ENCODE results near the gene LRFN3.

LRFN3 gene

DNA sequence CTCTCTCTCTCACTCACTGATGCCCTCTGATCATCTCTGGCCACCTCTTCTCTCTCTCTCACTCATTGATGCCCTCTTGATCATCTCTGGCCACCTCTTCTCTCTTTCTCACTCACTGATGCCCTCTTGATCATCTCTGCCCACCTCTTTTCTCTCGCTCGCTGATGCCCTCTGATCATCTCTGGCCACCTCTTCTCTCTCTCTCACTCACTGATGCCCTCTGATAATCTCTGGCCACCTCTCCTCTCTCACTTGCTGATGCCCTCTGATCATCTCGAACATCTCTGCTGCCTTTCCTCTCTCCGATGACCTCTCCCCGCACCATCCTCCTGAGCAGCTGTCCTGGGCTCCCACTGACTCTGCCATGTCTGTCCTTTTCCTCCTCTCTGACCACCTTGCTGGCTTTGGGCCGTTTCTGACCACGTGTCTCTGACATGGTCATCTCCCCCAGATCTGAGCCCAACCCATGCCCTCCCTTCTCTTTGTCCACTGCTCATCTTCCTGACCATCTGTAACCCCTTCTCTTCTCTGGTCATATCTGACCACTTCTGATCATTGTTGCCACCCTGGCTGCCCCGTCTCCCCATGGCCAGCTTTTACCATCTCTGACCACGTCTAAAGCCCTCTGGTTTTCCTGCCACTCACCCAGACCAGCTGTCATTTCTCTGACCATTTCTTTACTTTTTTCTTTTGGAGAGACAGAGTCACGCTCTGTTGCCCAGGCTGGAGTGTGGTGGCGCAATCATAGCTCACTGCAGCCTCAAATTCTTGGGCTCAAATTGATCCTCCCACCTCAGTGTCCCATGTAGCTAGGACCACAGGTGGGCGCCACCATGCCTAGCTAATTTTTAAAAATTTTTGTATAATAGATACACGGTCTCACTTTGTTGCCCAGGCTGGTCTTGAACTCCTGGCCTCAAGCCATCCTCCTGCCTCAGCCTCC, 2.4 kb downstream of the LRFN3 start:
- no peak overlapping the region for H2AFZ ChIP-seq (ENCODE audit: low read depth, low read length)
- DNase-seq, result no peak
- H3K4me2 ChIP-seq (ENCODE audit: insufficient read depth, low read length), result peak overlapping the region; percentile 88
- H3K79me2 ChIP-seq (ENCODE audit: insufficient read depth, low read length), result peaks cover 33% of the 10 kb centered on the region
- TF ChIP-seq, protein P1, sequence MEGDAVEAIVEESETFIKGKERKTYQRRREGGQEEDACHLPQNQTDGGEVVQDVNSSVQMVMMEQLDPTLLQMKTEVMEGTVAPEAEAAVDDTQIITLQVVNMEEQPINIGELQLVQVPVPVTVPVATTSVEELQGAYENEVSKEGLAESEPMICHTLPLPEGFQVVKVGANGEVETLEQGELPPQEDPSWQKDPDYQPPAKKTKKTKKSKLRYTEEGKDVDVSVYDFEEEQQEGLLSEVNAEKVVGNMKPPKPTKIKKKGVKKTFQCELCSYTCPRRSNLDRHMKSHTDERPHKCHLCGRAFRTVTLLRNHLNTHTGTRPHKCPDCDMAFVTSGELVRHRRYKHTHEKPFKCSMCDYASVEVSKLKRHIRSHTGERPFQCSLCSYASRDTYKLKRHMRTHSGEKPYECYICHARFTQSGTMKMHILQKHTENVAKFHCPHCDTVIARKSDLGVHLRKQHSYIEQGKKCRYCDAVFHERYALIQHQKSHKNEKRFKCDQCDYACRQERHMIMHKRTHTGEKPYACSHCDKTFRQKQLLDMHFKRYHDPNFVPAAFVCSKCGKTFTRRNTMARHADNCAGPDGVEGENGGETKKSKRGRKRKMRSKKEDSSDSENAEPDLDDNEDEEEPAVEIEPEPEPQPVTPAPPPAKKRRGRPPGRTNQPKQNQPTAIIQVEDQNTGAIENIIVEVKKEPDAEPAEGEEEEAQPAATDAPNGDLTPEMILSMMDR (IDR thresholded peaks at IDR 0.05; ENCODE audit: borderline replicate concordance, extremely low read depth, low read length, poor library complexity, severe bottlenecking), result no peak
- no peak for TF ChIP-seq EZH2 (IDR thresholded peaks at IDR 0.05; ENCODE audit: borderline replicate concordance, low read depth, low read length, severe bottlenecking)
- peaks cover 44% of the 10 kb centered on the region for H3K4me1 ChIP-seq (ENCODE audit: insufficient read depth, low read length)
- ATAC-seq (ENCODE audit: insufficient read depth, low read depth), result no peak
- H3K27ac ChIP-seq (ENCODE audit: low read length), result no peak overlapping the region
- H3K4me3 ChIP-seq (ENCODE audit: low read depth in 1 of 2, low read length in 2 of 2), result peak overlapping the region in 1 of 2 experiments; percentile 67; a peak in 2 of 4 replicates
- no peaks in the 10 kb centered on the region for H3K27me3 ChIP-seq (ENCODE audit: insufficient read depth, low read length, poor library complexity)
- H4K20me1 ChIP-seq (ENCODE audit: insufficient read depth, low read length), result peaks cover 23% of the 10 kb centered on the region
- H3K9ac ChIP-seq (ENCODE audit: low read depth, low read length), result peak overlapping the region; percentile 88; the same call in 1 of the 2 replicates
- no peaks in the 10 kb centered on the region for H3K9me3 ChIP-seq (ENCODE audit: insufficient read depth, low read length, severe bottlenecking)
- H3K36me3 ChIP-seq (ENCODE audit: insufficient read depth, low read length), result peaks cover 25% of the 10 kb centered on the region

DNA sequence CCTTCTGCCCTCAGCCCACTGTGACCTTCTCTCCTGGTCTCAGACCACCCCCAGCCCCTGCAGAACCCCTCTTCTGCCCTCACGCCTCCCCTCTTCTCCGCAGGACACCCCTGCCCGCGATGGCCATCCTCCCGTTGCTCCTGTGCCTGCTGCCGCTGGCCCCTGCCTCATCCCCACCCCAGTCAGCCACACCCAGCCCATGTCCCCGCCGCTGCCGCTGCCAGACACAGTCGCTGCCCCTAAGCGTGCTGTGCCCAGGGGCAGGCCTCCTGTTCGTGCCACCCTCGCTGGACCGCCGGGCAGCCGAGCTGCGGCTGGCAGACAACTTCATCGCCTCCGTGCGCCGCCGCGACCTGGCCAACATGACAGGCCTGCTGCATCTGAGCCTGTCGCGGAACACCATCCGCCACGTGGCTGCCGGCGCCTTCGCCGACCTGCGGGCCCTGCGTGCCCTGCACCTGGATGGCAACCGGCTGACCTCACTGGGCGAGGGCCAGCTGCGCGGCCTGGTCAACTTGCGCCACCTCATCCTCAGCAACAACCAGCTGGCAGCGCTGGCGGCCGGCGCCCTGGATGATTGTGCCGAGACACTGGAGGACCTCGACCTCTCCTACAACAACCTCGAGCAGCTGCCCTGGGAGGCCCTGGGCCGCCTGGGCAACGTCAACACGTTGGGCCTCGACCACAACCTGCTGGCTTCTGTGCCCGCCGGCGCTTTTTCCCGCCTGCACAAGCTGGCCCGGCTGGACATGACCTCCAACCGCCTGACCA, 3.3 kb downstream of the LRFN3 start:
- no peak overlapping the region for H3K27ac ChIP-seq (ENCODE audit: low read length)
- H3K9ac ChIP-seq (ENCODE audit: low read depth, low read length), result no peak overlapping the region
- peaks cover 23% of the 10 kb centered on the region for H4K20me1 ChIP-seq (ENCODE audit: insufficient read depth, low read length)
- H3K79me2 ChIP-seq (ENCODE audit: insufficient read depth, low read length), result peaks cover 33% of the 10 kb centered on the region
- no peak for TF ChIP-seq EZH2 (IDR thresholded peaks at IDR 0.05; ENCODE audit: borderline replicate concordance, low read depth, low read length, severe bottlenecking)
- TF ChIP-seq, protein P1 (IDR thresholded peaks at IDR 0.05; ENCODE audit: borderline replicate concordance, extremely low read depth, low read length, poor library complexity, severe bottlenecking), result no peak
- H2AFZ ChIP-seq (ENCODE audit: low read depth, low read length), result no peak overlapping the region
- H3K4me1 ChIP-seq (ENCODE audit: insufficient read depth, low read length), result peaks cover 44% of the 10 kb centered on the region
- peaks cover 29% of the 10 kb centered on the region for H3K36me3 ChIP-seq (ENCODE audit: insufficient read depth, low read length)
- H3K9me3 ChIP-seq (ENCODE audit: insufficient read depth, low read length, severe bottlenecking), result no peaks in the 10 kb centered on the region
- ATAC-seq (ENCODE audit: insufficient read depth, low read depth), result no peak
- H3K27me3 ChIP-seq (ENCODE audit: insufficient read depth, low read length, poor library complexity), result no peaks in the 10 kb centered on the region
- peak overlapping the region; percentile 88; the same call in 1 of the 2 replicates for H3K4me2 ChIP-seq (ENCODE audit: insufficient read depth, low read length)
- H3K4me3 ChIP-seq (ENCODE audit: low read depth in 1 of 2, low read length in 2 of 2), result no peak overlapping the region
- DNase-seq, result no peak

DNA sequence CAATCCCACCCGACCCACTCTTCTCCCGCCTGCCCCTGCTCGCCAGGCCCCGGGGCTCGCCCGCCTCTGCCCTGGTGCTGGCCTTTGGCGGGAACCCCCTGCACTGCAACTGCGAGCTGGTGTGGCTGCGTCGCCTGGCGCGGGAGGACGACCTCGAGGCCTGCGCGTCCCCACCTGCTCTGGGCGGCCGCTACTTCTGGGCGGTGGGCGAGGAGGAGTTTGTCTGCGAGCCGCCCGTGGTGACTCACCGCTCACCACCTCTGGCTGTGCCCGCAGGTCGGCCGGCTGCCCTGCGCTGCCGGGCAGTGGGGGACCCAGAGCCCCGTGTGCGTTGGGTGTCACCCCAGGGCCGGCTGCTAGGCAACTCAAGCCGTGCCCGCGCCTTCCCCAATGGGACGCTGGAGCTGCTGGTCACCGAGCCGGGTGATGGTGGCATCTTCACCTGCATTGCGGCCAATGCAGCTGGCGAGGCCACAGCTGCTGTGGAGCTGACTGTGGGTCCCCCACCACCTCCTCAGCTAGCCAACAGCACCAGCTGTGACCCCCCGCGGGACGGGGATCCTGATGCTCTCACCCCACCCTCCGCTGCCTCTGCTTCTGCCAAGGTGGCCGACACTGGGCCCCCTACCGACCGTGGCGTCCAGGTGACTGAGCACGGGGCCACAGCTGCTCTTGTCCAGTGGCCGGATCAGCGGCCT, 4.1 kb downstream of the LRFN3 start:
- Histone ChIP-seq H3K4me1 (ENCODE audit: insufficient read depth, low read length) (peaks cover 37% of the 10 kb centered on the region), H3K79me2 (ENCODE audit: insufficient read depth, low read length) (peaks cover 33% of the 10 kb centered on the region), H3K27ac (ENCODE audit: low read length) (no peak overlapping the region), H3K9me3 (ENCODE audit: insufficient read depth, low read length, severe bottlenecking) (no peaks in the 10 kb centered on the region), H3K9ac (ENCODE audit: low read depth, low read length) (no peak overlapping the region), H3K4me3 (ENCODE audit: low read depth in 1 of 2, low read length in 2 of 2) (no peak overlapping the region), H3K36me3 (ENCODE audit: insufficient read depth, low read length) (peaks cover 31% of the 10 kb centered on the region), H3K27me3 (ENCODE audit: insufficient read depth, low read length, poor library complexity) (no peaks in the 10 kb centered on the region), H3K4me2 (ENCODE audit: insufficient read depth, low read length) (no peak overlapping the region), H2AFZ (ENCODE audit: low read depth, low read length) (no peak overlapping the region), H4K20me1 (ENCODE audit: insufficient read depth, low read length) (peaks cover 25% of the 10 kb centered on the region)
- ATAC-seq (ENCODE audit: insufficient read depth, low read depth) (no peak), DNase-seq (no peak)
- no peak for TF ChIP-seq EZH2 (IDR thresholded peaks at IDR 0.05; ENCODE audit: borderline replicate concordance, low read depth, low read length, severe bottlenecking)
- TF ChIP-seq, protein P1 (IDR thresholded peaks at IDR 0.05; ENCODE audit: borderline replicate concordance, extremely low read depth, low read length, poor library complexity, severe bottlenecking), result no peak

Measured in DND-41 (cell line).